C1 segment of cervical spinal cord (tissue), 14 donors: ENCODE measurements around the gene CLEC4G.
"Not testable (repeated sequence)": the region's sequence is repeated elsewhere in the genome, so short reads cannot be mapped to it uniquely, and the experiment has no call there.

Experiments used
- DNase-seq, 14 donors: peaks; one replicate each; lab custom pipeline; 2025; lab: John Stamatoyannopoulos, UW

Gene CLEC4G, protein sequence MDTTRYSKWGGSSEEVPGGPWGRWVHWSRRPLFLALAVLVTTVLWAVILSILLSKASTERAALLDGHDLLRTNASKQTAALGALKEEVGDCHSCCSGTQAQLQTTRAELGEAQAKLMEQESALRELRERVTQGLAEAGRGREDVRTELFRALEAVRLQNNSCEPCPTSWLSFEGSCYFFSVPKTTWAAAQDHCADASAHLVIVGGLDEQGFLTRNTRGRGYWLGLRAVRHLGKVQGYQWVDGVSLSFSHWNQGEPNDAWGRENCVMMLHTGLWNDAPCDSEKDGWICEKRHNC

GRCh38 chr19:7732045-7732444 lies at the start of gene CLEC4G:
Gene CLEC4G, minus strand, starts transcription at chr19:7732110. Its CDS starts 8 bp downstream, at chr19:7732102.
- DNase-seq: peak in 1 of 14 donors; percentile 24

DNA sequence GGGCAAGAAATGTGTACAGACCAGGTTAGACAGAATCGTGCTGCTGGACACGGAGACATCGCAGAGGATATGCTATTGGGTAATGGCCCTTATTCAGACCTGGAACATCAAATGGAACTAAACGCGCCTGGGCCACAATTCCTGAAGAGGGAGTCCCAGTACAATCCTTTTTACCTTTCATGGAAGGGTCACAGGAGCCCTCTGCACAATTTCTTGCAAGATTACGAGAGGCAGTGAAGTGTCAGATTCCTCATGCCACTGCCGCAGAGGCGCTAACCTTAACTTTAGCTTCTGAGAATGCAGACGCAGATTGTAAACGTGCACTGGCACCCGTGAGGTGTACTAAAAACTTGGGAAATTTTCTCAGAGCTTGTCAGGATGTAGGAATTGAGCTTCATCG lies 49.2 kb upstream of the CLEC4G start:
- DNase-seq: no peak

GRCh38 chr19:7779631-7780486 lies 47.9 kb upstream of the CLEC4G start:
- no peak for DNase-seq

- DNase-seq: no peak
Measured at GRCh38 chr19:7778081-7778480, 46.2 kb upstream of the CLEC4G start.

DNA sequence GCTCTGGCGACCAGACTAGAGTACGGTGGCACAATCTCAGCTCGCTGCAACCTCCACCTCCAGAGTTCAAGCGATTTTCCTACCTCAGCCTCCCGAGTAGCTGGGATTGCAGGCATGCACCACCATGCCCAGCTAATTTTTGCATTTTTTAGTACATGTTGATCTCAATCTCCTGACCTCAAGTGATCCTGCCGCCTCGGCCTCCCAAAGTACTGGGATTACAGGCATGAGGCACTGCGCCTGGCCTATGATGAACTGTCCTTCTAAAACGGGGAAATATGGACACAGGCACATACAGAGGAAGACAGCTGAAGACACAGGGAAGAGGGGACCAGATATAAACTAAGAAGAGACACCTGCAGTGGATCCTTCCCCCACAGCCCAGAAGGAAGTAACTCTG lies 43.9 kb upstream of the CLEC4G start:
- DNase-seq: no peak

DNA sequence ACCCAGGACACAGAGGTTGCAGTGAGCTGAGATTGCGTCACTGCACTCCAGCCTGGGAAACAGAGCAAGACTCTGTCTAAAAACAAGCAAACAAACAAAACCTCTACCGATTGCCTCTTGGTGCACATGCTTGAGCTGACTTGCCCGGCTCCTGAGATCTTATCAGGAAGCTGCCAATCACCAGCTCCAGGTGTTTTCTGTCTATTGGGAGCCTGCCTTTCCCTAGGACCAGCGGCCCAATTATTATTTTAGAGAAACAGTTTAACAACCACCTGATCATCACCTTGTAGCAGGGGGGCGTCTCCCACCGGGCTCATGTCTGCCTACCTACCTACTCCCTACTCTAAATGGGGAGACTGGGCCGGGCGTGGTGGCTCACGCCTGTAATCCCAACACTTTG lies 41.9 kb upstream of the CLEC4G start:
- DNase-seq: no peak

- DNase-seq: no peak
Measured at GRCh38 chr19:7772752-7773291, 40.9 kb upstream of the CLEC4G start.

DNA sequence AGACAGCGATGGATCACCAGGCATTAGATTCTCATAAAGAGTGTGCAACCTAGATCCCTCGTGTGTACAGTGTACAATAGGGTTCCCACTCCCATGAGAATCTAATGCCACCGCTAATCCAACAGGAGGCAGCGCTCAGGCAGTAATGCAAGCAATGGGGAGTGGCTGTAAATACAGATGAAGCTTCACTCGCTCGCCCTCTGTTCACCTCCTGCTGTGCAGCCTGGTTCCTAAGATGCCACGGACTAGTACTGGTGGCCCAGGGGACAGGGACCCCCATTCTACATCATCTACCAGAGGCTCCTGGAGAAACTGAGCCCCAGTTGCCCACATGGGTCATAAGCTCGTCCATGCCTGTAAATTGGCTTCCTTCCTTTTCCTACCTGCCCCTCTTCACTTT lies 39.2 kb upstream of the CLEC4G start:
- DNase-seq: no peak

DNA sequence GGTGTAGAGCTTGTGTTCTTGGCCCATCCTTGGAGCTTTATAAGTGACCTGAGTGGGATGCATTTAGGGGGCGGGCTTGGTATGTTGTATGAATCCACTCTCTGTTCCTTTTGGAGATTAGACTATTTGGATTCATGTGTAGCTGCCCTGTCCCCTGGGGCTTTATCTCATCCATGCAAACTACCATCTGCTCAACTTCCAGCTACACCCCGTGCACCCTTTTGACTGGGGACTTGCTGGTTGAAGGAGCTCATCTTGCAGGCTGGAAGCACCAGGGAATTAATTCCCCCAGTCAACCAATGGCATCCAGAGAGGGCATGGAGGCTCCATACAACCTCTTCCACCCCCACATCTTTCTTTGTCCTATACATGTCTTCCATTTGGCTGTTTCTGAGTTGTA lies 37.3 kb upstream of the CLEC4G start:
- no peak for DNase-seq

DNA sequence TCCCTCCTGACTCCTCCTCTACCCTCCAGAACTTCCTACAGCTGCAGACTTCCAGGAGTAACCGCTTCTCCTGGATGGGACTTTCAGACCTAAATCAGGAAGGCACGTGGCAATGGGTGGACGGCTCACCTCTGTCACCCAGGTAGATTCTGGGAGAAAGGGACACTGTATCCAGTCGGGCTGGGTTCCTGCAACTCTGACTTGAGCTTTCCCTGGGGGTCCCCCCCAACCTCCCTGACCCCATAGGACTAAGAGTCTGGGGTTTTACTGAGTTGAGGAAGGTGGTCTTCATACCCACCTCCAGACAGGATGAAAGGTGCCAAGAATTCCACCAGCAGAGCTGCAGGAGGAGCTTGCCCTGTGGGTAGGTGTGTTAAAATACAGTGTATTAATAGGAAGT lies 35.6 kb upstream of the CLEC4G start:
- no peak for DNase-seq

DNA sequence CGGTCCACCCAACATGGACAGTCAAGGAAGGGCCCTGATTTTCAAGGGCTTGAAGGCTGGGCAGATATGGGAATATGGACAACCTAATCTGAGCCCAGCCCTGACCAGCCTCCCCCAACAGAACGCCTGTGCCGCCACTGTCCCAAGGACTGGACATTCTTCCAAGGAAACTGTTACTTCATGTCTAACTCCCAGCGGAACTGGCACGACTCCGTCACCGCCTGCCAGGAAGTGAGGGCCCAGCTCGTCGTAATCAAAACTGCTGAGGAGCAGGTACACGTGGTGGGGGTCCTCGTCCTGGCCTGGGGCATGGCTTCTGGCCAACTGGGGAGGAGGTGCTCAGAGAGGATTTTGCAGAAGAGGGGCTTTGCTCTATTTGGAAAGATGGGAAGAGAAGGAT lies 34.6 kb upstream of the CLEC4G start:
- DNase-seq: no peak

DNA sequence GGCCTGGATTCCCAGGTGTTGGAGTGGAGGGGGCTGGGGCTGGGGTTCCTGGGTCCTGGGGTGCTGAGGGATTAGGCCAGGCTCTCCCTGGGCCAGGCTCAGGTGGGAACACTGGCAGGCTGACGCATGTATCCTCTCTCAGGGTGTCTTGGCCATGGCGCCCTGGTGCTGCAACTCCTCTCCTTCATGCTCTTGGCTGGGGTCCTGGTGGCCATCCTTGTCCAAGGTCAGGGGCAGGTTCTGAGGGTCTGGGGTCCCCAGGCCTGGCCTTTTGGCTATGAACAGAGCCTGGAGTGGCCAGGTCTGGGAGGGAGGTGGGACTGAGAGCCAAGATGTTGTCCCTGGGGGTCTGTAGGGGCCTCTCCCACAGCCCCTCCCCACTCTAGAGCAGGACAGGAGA lies 33.1 kb upstream of the CLEC4G start:
- DNase-seq: not testable (repeated sequence)

DNA sequence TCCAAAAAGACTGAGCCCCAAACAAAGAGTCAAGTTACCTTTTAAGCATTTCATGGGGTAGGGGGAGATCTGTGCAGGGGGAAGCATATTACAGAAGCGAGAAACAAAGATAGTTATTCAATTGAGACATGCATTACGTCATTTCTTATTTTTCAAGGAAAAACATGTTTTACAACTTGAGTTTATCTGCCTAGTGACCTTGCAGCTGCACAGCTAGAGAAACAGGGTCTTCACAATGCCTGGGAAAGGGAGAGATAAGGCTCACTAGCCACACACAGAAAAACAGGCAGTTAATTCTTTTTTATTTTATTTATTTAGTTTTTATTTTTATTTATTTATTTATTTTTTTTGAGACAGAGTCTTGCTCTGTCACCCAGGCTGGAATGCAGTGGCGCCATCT lies 32.2 kb upstream of the CLEC4G start:
- not testable (repeated sequence) for DNase-seq

DNA sequence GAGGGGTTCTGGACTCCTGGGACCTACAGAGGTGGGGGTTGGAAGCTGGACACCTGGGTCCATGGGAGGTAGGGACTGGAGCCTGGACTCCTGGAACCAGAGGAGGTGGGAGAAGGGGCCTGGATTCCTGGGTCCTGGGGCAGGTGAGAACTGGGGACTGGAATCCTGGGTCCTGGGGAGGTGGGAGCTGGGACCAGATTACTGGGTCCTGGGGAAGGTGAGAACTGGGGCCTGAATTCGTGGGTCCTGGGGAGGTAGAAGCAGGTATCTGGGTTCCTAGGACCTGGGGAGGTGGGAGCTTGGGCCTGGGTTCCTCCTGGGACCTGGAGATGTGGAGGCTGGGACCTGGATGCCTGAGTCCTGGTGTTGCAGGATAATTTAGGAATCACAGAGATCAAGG lies 31.8 kb upstream of the CLEC4G start:
- DNase-seq: no peak

DNA sequence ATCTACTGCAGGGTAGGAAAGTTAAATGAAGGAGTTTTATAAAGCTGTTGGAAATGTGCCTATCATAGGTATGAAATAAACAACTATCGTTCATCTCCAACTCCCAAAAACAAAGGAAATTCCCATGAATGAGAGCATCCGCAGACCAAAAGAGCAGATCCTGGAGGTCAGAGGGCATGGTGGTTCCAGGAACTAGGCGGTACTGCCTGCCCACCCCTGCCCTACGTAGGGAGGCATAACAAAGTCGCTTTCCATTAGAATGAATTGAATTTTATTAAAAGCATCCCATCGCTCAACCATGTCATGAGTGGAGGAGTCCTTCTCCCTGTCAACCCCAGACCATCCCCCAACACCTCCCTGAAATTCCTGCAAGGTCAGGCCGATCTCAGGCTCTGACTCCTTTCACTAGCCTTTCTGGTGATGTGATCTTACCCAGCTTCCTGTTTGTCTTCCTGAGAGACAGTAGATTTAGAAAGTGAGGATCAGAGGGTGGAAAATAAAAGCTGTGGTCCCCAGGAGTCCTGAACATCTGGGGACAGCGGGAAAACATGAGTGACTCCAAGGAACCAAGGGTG lies 30.9 kb upstream of the CLEC4G start, which contains the start of gene CLEC4M:
TSS of gene CLEC4M (plus strand) at position 525 of the 575 bp plus-strand sequence. CDS start at position 549, 24 bp downstream.
- DNase-seq: no peak

- DNase-seq: no peak
Measured at GRCh38 chr19:7759156-7759555, 27.2 kb upstream of the CLEC4G start.

- DNase-seq: no peak
Measured at GRCh38 chr19:7757358-7757757, 25.4 kb upstream of the CLEC4G start.

DNA sequence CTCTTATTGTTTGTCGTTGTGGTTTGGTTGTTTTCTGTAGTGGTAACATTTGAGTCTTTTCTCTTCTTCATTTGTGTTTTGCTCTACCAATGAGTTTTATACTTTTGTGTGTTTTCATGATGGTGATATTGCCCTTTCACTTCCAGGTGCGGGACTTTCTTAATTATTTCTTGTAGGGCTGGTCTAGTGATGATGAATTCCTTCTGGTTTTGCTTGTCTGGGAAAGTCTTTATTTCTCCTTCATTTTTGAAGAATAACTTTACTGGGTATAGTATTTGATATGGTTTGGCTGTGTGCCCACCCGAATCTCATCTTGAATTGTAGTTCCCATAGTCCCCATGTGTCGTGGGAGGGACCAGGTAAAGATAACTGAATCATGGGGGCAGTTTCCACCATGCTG lies 24.3 kb upstream of the CLEC4G start:
- DNase-seq: no peak

DNA sequence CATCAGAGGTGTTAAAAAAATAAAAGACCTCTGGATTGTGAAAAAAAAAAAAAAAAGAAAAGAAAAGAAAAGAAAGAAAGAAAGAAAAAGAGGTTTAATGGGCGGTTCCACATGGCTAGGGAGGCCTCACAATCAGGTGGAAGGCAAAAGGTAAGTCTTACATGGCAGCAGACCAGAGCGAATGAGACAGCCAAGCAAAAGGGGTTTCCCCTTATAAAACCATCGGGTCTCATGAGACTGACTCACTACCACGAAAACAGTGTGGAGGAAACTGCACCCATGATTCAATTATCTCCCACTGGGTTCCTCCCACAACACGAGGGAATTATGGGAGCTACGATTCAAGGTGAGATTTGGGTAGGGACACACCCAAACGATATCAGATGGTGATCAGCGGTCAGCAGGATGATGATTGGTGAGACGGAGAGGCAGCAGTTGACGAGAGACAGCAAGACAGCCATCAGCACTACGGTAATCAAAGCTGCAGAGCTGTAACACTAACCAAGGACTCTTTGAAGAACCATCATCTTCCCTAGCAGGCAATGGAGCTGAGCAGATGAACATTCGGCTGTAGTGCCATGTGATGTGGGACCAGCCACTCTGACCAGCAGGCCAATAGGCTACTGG lies 19.4 kb upstream of the CLEC4G start:
- DNase-seq: no peak

DNA sequence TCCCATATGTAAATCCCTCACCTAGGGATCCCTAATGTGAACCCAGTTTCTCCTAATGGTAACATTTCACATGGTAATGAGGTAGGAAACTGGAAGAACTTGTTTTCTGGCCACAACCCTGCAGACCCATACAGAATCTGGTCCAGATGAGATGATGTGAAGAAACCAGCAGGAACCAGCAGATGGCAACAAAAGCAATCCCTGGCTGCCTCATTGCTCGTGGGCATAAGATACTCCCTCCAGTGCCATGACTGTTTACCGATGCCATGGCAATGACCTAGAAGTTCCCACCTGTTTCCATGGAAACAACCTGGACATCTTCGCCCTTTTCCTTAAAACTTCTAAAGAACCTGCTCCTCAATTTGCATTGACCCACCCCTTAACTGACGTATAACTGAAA lies 16.8 kb upstream of the CLEC4G start:
- DNase-seq: no peak

- no peak for DNase-seq
Measured at GRCh38 chr19:7748171-7748570, 16.3 kb upstream of the CLEC4G start.
